Fibroblast of villous mesenchyme (primary cell): ENCODE results near the gene WHAMM. TPM values are rescaled to one million over a fixed set of nuclear protein-coding genes. Genes with fewer than 3 reads are reported as not detected.
A peak's percentile ranks its signal among the peaks of the same experiment; 100 is the strongest.

Source experiments
- DNase-seq: peaks from one replicate; pipeline ENCODE4 v3.0.0-alpha.2; 2010; ENCODE audit warnings: low read depth
- H3K4me3 ChIP-seq: 2 replicates; pipeline ENCODE4 v1.5.1; 2011; ENCODE audit warnings: low read depth, mild to moderate bottlenecking, low read length
- CTCF ChIP-seq: IDR thresholded peaks from 2 replicates; pipeline ENCODE4 v1.5.1; 2012; ENCODE audit warnings: low read depth, mild to moderate bottlenecking, low read length; ENCODE audit not compliant: insufficient read depth
- total RNA-seq: library from RNA; depleted of rRNA; stranded (reverse); fragments of >200 nt; gene quantifications from 2 replicates; pipeline ENCODE4 v1.2.3, GENCODE V29; 2012

The WHAMM gene
- total RNA-seq, 1 donor = 7.8 TPM

GRCh38 chr15:82768414-82769054, 40.9 kb upstream of the WHAMM start:
- peak; percentile 6 for DNase-seq
- TF ChIP-seq CTCF = no peak
- H3K4me3 ChIP-seq = no peak overlapping the region

GRCh38 chr15:82771789-82772607, 37.4 kb upstream of the WHAMM start:
- no peak overlapping the region for H3K4me3 ChIP-seq
- TF ChIP-seq CTCF = no peak
- DNase-seq = no peak

DNA sequence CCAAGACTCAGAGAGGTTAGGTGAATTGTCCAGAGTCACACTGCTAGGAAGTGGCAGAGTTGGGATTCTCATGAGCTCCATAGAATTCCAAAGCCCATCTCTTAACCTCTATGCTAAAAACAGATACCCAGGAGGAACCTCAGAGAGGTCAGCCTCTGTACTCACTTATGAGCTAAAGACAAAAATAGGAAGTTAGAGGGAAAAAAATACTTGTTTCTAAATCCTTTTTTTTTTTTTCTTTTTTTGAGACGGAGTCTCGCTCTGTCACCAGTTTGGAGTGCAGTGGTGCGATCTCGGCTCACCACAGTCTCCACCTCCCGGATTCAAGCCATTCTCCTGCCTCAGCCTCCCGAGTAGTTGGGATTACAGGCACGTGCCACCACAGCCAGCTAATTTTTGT, 34.9 kb upstream of the WHAMM start:
- DNase-seq = no peak
- TF ChIP-seq CTCF = no peak
- H3K4me3 ChIP-seq = no peak overlapping the region

DNA sequence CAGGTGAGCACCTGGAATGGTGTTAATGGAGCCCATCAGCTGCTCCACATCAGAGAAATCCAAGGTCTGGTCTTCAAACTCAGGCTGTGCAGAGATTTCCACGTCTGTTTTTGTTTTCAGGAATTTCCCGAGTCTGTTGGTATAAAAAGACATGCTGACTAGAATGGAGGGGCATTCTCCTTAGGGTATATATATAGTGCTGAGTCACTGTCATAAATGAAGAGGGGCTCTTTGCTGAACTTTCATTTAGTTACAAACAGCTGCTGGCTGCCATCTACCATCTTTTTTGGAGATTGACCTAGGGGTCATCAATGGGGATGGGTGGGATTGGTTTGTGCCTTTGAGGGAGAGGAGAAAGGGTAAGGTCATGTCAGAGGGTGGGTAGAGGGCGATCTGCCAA, 30.7 kb upstream of the WHAMM start:
- no peak for DNase-seq
- no peak for TF ChIP-seq CTCF
- no peak overlapping the region for H3K4me3 ChIP-seq

GRCh38 chr15:82781349-82781748, 28.1 kb upstream of the WHAMM start:
- DNase-seq = no peak
- no peak for TF ChIP-seq CTCF
- no peak overlapping the region for H3K4me3 ChIP-seq

DNA sequence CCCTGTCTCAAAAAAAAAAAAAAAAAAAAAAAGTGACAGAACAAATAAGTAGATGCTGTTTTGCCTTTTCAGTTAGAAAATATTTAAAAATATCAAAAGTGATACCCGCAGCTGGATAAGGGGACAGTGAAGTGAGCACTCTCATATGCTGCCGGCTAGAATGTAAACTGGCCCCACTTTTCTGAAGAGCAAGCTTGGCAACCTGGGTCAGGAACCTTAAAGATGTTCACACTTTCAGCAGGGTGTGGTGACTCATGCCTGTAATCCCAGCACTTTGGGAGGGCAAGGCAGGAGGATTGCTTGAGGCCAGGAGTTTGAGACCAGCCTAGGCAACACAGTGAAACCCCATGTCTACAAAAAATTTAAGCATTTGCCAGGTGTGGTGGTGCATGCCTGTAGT, 20.9 kb upstream of the WHAMM start:
- TF ChIP-seq CTCF = no peak
- no peak for DNase-seq

DNA sequence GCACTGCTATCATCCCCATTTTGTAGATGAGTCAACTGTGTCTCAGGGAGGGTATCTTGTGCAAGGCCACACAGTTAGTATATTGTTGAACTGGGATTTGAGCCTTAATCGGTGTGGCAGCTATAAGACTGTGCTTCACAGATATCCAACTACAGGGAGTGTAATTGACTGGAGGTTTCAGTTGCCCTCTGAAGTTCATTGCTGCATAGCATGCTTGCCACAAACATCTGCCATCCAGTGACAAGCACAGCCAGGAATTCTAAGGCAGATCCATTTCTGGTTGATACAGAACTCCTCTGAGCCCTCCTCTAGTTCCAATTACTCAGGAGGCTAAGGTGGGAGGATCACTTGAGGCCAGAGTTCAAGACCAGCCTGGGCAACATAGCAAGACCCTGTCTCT, 19.9 kb upstream of the WHAMM start:
- no peak overlapping the region for H3K4me3 ChIP-seq
- TF ChIP-seq CTCF = no peak
- no peak for DNase-seq

More for the DNA sequence above, 20.9 kb upstream of the WHAMM start:
- no peak overlapping the region for H3K4me3 ChIP-seq
